ENCODE measurements around the gene STKLD1.
A peak's percentile ranks its signal among the peaks of the same experiment; 100 is the strongest.

Gene STKLD1

DNA sequence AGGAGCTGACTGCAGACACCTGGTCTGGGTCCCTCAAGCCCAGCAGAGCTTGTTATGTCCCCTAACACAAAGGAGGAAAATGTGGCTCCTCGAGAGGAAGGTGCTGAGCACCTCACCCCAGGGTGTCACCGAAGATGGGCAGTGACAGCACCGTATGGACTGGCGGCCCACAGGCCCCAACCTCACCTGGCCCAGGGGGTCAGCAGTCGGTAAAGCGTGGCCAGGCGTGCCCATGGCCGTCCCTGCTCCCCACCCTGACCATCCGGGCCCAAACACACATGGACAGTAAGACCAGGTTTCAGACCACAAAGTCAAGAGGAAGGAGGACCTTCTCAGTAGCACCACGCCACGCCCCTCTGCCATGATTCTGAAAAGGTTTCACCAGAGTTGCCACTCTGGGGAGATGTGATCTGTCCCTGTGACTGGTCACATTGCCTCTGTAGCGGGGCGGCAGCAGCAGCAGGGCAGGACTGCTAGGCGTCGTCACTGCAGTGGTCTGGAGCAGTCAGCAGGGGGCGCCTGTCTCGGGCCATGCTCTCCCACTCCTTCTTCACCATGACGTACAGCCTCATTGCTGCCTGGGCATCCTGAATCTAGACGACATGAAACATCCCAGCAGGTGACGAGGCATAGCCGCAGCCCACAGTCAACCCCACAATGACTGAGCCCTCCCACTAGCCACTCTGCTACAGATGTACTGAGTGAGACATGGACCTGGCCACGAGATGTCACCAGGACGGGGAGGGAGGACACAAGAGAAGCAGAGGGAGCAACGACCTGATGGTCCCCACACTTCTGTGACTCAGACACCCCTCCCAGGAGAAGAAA lies 30.5 kb downstream of the STKLD1 start:
- DNase-seq (ENCODE audit: low read depth, low spot score), result peak; percentile 49

DNA sequence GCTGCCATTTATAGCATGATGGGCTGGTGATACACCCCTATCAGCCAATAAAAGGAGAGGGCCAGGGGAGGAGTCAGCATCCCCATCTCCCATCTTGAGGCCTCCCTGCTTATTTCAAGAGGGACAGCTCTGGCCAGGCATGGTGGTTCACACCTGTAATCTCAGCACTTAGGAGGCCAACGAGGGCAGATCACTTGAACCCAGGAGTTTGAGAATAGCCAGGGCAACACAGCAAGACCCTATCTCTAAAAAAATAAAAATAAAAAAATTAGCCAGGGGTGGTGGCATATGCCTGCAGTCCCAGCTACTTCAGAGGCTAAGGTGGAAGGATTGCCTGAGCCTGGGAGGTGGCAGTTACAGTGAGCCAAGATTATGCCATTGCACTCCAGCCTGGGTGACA lies 31.9 kb downstream of the STKLD1 start:
- no peak for DNase-seq (ENCODE audit: low read depth, low spot score)

- no peak for DNase-seq (ENCODE audit: low read depth, low spot score)
These were observed 39.0 kb downstream of the STKLD1 start for GRCh38 chr9:133415170-133415569.

GRCh38 chr9:133417541-133418461 lies 41.6 kb downstream of the STKLD1 start, which contains the start of gene REXO4:
REXO4 (minus strand) TSS chr9:133418010; CDS start chr9:133417844, 166 bp downstream.
- peak; percentile 63 for DNase-seq (ENCODE audit: low read depth, low spot score)

DNA sequence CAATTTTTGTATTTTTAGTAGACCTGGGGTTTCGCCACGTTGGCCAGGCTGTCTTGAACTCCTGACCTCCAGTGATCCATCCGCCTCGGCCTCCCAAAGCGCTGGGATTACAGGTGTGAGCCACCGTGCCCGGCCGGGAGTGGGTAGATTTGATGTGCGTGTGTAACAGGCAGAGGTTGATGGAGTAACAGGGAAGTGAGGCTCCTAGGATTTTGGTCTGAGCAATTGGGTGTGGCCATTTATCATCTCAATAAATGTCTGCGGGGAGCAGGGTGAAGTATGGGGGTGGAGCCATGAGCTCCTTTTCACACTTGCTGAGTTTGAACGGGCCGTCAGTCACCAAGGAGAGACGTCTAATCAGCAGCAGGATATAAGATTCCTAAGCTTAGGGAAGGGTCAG lies 42.8 kb downstream of the STKLD1 start:
- DNase-seq (ENCODE audit: low read depth, low spot score), result no peak

- no peak for DNase-seq (ENCODE audit: low read depth, low spot score)
These were observed 44.2 kb downstream of the STKLD1 start for GRCh38 chr9:133420392-133420827.

DNA sequence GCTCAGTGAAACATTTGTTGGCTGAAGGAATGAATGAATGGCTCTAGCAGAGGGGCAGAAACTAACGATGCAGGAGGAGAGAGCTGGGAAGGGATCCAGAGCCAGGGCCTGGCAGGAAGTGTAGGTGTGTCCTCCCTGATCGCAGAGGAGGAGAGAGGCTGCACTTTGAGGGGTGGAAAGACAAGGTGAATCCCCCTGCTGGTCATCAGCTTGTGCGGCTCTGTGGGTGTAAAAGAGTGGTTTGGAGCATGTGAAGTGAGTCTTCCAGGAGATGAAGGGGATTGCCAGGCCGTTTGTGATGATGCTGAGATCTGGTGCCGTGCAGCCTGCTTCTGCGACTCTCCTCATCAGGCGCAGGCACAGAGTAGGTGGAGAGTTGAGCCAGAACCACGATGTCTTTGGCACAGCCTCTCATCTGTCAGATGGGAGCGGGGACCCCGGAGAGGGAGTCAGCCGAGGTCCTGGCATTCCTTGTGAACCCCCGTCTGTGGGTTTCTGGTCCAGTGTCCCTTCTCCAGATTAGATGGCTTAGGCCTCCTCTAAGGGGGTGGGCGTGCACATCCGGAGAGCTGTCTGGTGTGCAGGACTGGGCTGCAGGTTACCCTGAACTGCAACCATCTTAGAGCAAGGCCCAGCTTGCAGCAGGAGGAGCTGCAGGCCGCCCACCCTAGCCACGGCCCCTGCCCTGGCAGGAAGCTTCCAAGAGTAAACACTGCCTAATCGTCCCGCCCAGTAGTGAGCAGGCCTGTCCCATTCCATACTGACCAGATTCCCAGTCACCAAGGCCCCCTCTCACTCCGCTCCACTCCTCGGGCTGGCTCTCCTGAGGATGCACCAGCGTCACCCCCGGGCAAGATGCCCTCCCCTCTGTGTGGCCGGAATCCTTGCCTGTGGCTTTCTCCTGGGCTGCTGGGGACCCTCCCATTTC lies 45.7 kb downstream of the STKLD1 start, which contains the start of gene ADAMTS13:
ADAMTS13 (plus strand) TSS at position 753 of the 928 bp plus-strand sequence; CDS start at position 830, 77 bp downstream.
- DNase-seq (ENCODE audit: low read depth, low spot score), result no peak

- no peak for DNase-seq (ENCODE audit: low read depth, low spot score)
These were observed 47.0 kb downstream of the STKLD1 start for GRCh38 chr9:133423216-133423615.

GRCh38 chr9:133424187-133424586 lies 48.0 kb downstream of the STKLD1 start:
- DNase-seq (ENCODE audit: low read depth, low spot score), result no peak

- no peak for DNase-seq (ENCODE audit: low read depth, low spot score)
These were observed 49.0 kb downstream of the STKLD1 start for GRCh38 chr9:133425049-133425632.

DNA sequence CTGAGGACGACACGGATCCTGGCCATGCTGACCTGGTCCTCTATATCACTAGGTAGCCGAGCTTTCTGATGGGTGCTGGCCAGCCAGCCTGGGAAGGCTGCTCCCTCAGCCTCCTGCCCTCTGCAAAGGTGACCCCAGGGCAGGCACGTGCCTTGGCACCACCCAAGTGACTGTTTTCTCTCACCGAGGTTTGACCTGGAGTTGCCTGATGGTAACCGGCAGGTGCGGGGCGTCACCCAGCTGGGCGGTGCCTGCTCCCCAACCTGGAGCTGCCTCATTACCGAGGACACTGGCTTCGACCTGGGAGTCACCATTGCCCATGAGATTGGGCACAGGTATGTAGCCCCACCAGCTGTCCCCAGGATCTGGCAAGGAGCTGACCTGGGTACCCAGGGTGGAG lies 49.8 kb downstream of the STKLD1 start:
- no peak for DNase-seq (ENCODE audit: low read depth, low spot score)

DNA sequence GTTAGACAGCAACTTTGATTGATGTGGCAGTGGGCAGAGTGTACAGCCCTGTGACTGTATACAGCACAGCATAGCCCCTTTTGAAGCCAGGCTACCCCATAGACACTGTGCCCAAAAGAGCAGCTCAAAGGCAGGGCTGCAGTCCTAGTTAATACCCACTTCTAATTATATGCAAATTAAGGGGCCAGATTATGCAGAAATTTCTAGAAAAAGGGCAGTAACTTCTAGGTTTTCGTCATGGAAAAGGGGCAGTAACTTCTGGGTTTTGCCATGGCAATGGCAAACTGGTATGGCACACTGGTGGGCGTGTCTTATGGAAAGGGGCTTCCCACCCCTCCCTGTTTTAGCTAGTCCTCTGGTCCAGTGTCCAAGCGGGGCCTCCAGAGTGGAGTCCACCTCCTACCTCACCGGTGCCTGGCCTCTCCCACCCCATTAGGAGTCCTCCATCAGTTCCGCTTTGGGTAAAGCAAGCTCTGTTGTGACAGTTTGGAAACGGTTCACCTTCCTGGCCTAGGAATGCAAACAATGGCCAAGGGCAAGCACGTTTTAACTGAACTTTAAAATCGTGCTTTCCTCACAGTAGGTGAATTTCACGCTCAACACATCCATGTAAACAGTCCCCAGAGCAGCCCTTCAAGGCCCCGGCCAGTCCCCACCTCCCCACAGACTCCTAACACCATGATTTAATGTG lies 51.6 kb downstream of the STKLD1 start:
- DNase-seq (ENCODE audit: low read depth, low spot score), result no peak

GRCh38 chr9:133428617-133429101 lies 52.5 kb downstream of the STKLD1 start:
- no peak for DNase-seq (ENCODE audit: low read depth, low spot score)

GRCh38 chr9:133429214-133429613 lies 53.0 kb downstream of the STKLD1 start:
- DNase-seq (ENCODE audit: low read depth, low spot score), result no peak

- no peak for DNase-seq (ENCODE audit: low read depth, low spot score)
These were observed 53.5 kb downstream of the STKLD1 start for GRCh38 chr9:133429641-133430161.

DNA sequence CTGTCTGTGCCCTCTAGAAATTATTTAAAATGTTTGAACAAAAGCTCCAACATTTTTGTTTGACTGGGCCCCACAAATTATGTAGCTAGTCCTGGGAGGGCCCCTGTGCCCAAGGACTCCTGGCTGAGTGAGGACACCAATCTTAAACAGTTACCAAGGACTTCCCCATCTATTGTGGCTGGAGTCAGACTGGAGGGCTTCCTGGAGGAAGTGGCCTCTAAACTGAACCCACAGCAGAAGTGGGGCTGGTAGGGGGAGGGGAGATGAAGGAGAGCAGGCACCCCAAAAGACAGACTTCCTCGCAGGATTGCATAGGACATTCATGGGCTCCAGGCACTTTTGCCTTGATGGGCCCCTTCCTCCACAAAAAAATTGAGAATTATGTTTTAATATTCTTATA lies 54.1 kb downstream of the STKLD1 start:
- DNase-seq (ENCODE audit: low read depth, low spot score), result no peak

DNA sequence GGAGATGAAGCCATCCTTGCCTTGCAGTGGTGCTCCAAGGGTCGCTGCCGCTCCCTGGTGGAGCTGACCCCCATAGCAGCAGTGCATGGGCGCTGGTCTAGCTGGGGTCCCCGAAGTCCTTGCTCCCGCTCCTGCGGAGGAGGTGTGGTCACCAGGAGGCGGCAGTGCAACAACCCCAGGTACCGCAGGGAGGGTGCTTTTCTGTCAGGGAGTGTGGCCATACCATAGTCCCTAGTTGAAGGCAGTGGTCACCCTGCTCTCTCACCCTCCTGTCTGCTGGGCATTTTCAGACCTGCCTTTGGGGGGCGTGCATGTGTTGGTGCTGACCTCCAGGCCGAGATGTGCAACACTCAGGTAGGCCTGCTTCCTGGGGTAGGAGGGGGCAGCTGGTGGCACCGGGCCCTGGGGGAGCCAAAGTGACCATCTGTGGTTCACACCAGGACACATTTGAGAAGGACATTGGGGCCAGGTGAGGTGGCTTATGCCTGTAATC lies 57.2 kb downstream of the STKLD1 start:
- no peak for DNase-seq (ENCODE audit: low read depth, low spot score)

- DNase-seq (ENCODE audit: low read depth, low spot score), result no peak
These were observed 60.5 kb downstream of the STKLD1 start for GRCh38 chr9:133436681-133437080.

DNA sequence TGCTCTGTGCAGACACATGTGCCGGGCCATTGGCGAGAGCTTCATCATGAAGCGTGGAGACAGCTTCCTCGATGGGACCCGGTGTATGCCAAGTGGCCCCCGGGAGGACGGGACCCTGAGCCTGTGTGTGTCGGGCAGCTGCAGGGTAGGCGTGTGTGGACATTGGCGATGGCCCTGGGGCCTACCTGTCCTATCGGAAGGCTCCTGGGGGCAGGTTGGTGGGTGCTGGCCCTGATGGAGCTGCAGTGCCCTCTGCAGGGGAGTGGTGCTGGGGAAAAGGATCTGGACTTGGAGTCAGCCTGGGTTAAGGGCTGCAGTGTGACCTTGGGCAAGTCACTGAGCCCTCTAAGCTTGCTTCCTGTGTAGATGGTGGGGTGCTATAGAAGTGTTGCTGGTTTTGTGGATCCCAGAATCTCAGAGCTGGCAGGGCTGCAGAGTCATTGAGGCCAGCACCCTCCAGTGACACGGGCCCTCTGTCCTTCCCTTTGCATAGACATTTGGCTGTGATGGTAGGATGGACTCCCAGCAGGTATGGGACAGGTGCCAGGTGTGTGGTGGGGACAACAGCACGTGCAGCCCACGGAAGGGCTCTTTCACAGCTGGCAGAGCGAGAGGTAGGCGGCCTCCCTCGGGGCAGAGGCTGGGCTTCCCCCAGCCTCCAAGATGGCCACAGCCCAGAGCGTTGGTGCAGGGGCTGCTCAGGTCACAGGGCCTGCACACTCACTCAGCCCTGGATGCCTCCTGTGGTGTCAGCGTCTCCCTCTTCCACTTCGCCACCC lies 61.8 kb downstream of the STKLD1 start:
- DNase-seq (ENCODE audit: low read depth, low spot score), result no peak

Data from activated CD4-positive, CD25-positive, alpha-beta regulatory T cell treated with anti-CD3 and anti-CD28 coated beads, Interleukin-2, amount 50 U/mL, for 16 hours (primary cell).